Effector CD4-positive, alpha-beta T cell (primary cell): Measurements from ENCODE around the gene GRK5.

ENCODE experiments used
- DNase-seq: peaks from one replicate; pipeline ENCODE4 v3.0.0-alpha.2; 2020

The GRK5 gene

DNA sequence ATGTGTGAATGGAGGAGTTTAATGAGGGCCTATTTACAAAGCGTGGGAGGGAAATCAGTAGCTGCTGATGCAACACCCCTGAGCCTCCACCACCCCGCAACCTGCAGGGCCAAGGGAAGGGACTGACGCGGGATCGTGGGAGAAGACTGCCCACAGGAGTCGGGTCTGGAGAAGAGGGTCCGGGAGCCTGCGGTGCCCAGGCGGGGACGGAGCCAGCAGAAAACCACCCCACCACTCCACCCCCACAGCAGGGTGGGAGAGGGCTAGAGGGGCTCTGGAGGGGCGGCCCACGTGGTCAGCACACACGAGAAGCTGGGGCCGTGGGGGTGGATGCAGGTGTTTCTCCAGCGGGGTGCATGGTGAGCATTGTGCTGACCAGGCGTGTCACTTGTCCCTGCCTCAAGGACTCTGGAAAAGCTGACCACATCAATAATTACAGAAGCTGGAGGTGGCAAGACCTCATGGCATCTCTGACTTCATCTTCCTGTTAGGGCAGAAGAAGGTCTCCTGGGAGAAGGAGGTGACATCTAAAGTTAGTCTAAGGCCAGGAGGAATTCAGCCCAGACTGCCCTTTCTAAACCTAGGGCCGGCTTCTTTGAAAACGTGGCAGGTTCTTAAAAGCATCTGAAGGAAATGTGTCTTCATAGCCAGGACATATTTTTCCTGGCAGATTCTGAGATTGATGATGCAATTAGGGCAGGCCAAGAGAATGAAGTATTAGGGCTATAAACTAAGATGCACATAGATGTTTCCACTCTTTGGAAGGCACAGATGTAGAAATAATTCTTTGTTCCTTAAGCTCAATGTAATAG, 184.3 kb downstream of the GRK5 start:
- no peak for DNase-seq

DNA sequence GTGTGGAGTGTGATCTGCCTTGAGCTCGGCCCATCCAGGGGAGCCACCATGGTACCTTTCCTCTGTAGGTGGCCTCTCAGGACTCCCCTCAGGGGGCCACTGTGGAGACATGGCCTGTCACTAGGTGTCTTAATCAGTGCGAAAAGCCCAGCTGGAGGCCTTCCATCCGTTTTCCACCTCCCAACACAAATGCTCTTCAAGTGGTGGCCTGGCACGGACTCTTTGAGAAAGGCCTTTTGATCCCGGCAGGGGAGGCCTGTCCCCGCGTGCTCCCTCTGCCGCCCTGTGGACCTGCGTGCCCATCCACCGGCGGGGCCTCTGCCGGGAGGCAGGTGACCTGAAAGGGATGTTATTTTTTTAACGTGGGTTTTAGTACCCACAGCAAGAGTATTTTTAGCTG, 185.6 kb downstream of the GRK5 start:
- DNase-seq = no peak

- no peak for DNase-seq
Measured at GRCh38 chr10:119393421-119393820, 186.1 kb downstream of the GRK5 start.

GRCh38 chr10:119393845-119394244, 186.5 kb downstream of the GRK5 start:
- no peak for DNase-seq

DNA sequence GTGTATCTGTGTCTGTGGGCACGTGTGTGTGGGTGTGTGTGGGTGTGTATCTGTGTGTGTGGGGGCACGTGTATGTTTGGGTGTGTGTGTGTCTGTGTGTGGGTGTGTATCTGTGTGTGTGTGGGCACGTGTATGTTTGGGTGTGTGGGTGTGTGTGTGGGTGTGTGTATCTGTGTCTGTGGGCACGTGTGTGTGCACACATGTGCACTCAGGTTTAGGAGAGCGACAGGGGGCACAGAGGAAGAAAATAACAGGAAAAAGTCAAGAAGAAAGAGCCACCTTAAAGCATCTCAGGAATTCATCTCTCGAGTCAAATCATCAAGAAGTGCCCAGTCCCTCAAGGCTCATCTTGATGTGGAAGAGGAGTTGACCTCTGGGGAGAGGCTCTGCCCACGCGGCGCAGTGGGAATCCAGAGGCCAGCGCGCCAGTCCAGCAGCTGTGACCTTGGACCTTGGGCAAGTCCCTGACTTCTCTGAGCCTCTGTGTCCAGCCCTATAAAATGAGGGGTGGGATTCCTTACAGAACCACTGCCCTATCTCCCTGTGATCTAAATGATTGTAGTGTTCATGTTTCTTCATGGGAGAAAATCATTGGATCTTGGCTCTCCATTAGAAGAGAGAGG, 187.4 kb downstream of the GRK5 start:
- no peak for DNase-seq

GRCh38 chr10:119395280-119396007, 188.1 kb downstream of the GRK5 start:
- DNase-seq = no peak

DNA sequence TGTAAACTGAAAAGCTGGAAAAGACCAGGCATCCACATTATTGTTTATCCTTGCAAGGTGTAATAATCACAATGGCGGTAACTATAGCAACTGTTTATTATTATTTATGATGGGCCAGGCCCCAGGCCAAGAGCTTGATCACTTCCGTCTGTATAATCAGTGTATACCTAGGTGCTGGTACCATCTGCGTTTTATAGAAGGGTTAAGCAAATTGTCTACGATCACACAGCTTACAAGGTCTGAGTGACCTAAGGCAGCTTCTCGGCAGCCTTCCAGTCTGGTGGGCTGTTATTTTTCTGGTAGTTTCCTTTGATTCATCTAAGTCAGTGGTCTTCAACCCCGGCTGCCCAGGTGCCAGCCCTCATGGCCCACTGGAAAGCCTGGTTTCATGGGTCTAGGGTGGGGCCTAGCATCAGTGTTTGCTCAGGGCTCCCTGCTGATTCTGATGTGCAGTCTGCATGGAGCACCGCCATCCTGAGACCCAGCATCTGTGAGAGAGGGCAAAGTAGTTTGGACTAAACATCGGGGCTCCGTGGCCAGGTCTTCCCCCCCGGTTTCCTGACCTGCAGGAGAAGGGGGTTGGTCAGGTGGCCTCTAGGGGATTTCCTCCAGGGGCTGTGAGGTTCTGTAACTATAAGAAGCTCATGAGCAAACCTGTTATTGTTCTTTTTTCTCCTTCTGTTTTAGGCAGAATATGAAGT, 188.8 kb downstream of the GRK5 start:
- DNase-seq = no peak

DNA sequence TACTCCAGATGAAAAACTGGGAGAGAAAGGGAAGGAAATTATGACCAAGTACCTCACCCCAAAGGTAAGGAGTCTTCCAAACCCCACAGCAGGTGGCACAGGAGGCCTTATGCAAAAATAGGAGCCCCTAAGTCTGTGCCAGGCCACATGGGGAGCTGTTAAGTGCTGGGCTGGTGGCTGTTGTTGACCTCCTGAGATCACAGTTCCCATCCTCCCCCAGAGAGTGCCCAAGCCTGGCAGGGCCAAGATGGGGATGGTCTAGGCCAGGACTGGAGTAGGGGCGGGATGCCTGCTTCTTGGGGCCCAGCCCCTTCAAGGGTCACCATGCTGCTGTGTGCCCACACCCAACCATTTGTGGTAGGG, 189.3 kb downstream of the GRK5 start:
- DNase-seq = no peak

DNA sequence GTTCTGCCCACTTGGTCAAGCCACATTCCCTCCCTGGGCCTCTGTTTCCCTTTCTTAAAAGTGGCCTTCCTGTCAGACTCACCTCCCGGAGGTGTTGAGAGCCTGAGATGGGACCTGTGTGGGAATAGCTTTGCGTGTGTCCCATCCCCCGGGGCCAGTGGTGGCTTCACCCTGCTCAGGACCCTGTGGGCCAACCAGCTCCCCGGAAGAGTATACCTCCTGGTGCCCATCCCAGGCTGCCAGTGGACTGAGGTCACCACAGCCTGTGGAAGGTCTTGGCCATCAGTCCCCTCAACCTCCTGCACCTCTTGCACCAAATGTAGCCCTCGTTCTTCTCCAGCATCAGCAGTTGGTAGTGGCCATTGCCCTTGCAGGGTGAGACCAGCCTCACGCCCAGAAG, 190.0 kb downstream of the GRK5 start:
- no peak for DNase-seq

DNA sequence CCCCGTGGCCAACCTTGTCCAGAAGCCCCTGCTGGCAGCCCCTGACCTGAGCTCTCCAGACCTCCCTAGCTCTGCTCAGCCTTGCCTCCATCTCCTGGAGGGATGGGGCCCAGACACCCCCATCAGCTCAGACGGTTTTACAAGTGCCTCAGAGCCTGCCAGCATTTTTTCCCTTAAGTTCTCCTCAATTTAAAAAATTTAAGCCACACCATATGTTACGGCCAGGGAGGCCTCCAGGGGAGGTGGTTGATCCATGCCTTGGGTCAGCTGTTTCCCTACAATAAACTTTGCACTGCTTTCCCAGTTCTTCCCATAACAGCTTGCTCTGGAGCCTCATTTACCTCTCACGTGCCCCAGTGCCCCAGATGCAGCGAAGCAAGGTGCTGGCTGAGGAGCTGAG, 191.6 kb downstream of the GRK5 start:
- DNase-seq = no peak

- no peak for DNase-seq
Measured at GRCh38 chr10:119399466-119399865, 192.1 kb downstream of the GRK5 start.

DNA sequence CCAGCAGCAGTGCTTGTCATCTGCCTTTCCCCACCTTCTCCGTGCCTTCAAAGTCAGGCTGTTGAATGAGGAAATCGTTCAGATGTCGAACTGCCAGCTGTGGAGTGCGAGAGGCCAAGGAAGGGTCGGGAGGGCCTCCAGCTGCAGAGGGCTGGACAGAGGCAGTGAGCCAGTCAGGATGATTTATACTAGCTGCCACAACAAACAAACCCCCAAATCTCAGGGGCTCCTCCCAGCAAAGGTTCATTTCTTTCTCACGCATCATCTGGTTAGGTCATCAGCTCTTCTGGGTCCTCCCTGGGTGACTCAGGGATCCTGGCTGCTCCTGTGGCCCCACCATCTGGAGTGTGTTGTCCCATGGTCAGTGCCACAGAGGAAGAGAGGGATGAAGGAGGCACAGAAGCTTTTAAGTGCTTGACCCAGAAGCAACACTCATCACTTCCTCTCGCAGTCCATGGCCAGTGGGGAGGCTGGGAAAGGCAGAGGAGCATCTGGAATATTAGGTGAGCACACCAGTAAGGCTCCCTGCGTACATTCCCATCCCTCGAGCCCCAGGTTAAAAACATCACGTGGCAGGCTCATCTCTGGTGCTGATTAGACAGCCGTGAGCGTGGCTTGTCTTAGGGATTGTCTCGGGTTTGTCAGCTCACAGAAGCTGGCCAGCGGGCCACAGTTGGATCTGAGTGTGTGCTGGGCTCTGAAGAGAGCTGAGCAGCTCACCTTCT, 194.5 kb downstream of the GRK5 start:
- DNase-seq = no peak

GRCh38 chr10:119403921-119404320, 196.6 kb downstream of the GRK5 start:
- no peak for DNase-seq

DNA sequence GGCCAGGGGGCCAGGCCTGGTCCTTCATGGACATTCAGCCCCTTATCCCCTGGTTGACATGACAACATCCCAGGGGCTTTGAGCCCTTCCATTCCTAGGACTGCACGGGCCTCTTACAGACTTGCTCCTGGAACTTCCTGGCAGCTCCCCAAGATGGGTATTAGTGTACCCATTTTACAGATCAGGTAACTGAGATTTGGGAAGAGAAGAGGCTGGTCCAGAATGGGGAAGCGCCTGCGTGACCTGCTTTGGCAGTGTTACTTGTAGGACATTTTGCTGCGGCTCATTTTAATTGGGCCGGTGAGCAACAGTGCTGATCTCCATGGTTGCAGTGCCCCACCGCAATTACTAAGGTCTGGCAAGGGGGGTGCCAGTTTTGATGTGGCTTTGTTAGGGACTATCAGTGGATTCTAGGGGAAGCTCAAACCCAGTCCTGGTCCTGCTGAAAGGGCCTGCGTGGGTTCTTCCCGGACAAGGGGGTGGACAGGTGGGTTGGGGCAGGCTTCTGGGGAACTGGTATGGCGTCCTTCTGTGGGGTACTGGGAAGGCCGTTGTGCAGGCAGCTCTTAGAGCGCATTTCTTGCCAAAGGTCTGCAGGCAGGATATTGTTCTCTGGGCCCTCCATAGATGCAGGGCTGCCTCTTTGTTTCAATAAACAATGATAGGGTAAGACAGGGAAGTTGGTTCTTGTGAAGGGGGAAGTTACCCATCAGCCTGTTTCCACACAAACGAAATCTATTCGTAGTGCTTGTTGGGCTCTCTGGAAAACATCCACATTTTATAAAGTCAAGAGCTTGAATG, 197.5 kb downstream of the GRK5 start:
- DNase-seq = no peak

DNA sequence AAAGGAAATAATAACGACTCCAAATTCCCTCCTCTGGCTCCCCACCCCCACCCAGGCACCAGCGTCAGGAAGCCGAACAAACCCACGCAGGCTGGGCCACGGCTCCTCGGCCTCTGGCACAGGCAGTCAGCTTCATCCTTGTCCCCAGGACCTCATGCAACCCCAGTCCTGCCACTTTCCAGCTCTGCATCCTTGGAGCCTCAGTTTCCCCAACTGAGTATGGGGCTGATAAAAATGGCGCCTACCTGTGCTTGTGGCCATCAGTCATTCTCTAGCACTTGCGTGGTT, 198.1 kb downstream of the GRK5 start:
- DNase-seq = no peak

DNA sequence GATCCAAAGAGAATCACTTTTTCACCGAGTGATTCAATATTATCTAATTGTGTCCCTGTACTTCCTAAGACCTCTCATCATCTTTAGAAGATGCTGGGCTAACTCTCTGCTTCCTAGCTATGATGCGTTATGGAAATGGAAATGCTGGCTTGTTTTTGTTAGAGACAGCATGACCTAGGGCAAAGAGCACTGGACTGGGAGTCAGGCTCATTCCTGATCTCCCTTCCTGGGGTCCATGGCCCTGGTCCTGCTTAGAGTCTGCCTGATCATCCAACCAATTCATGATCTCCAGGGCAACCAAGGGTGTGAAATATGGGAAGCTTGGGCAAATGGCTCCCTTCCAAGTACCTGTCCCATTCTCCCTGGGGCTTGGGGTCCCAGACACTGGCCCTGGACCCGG, 198.8 kb downstream of the GRK5 start:
- no peak for DNase-seq

GRCh38 chr10:119406601-119407253, 199.4 kb downstream of the GRK5 start:
- no peak for DNase-seq

GRCh38 chr10:119407254-119407777, 199.9 kb downstream of the GRK5 start:
- no peak for DNase-seq

DNA sequence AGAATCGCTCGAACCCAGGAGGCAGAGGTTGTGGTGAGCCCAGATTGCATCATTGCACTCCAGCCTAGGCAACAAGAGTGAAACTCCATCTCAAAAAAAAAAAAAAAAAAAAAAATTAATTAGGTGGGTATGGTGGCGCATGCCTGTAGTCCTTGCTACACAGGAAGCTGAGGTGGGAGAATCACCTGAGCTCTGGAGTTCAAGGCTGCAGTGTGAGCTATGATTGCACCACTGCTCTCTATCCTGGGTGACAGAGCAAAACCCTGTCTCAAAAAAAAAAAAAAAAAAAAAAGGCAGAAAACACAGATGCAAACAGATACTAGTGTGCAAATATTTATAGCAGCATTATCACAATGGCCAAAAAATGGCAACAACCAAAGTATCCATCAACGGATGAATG, 200.7 kb downstream of the GRK5 start:
- no peak for DNase-seq

DNA sequence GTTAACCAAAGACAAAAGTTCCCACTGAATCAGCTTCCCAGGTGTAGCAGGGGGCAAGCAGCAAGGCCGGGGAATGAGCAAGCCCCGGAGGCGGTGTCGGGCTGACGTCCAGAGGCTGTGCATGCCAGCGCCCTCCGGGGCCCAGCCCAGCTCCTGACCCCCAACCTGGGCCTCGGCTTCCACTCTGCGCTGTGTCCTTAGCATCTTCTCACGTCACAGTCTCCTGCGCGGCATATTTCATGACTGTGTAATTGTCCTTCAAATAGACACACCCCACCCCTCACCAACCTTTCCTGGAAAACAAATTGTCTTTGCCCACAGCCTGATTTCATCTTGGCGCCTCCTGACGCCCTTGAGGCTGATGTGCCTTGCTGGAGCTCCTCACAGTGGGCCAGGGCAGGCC, 201.6 kb downstream of the GRK5 start:
- no peak for DNase-seq

DNA sequence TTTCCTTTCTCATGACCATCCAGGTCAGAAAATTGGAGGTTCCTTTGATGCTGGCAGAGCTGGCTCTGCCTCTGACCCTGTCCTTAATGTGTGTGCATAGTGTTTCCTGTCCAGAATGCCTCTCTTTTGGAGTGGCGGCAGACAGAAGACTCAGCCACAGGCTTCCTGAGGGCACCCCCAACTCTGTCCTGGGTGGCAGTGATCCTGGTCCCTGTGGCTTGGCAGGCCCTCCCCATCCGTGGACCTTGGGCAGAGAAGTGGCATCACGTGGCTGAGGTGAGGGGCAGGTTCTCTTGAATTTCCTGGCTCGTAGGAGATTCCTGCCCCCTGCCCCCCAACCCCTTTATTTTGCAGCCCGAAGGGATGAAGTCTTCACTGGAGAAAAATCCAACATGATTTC, 202.0 kb downstream of the GRK5 start:
- no peak for DNase-seq
